ENCODE data around the gene ATAD3B.
"Not testable (repeated sequence)": the region's sequence is repeated elsewhere in the genome, so short reads cannot be mapped to it uniquely, and the experiment has no call there.

DNA sequence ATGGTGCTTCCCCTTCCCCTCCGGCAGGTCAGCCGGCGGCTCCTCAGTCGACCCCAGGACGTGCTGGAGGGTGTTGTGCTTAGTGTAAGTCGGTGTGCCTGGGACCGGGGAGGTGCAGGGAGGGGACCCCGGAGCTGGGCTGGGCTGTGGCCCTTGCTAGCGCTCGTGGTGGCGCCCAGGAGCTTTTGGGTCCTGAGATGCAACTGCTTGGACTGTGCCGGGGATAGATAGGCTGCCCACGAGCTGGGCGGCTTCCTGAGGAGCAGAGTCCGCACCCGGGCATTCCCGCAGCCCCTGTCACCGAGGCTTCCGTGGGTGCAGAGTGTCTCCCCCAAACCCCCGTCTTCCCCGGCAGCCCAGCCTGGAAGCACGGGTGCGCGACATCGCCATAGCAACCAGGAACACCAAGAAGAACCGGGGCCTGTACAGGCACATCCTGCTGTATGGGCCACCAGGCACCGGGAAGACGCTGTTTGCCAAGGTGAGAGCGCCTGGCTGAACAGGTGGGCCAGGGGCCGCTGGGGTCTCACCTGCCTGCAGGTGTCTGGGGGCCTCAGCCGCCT lies 14.3 kb downstream of the ATAD3B start:
- TF ChIP-seq, protein P1, sequence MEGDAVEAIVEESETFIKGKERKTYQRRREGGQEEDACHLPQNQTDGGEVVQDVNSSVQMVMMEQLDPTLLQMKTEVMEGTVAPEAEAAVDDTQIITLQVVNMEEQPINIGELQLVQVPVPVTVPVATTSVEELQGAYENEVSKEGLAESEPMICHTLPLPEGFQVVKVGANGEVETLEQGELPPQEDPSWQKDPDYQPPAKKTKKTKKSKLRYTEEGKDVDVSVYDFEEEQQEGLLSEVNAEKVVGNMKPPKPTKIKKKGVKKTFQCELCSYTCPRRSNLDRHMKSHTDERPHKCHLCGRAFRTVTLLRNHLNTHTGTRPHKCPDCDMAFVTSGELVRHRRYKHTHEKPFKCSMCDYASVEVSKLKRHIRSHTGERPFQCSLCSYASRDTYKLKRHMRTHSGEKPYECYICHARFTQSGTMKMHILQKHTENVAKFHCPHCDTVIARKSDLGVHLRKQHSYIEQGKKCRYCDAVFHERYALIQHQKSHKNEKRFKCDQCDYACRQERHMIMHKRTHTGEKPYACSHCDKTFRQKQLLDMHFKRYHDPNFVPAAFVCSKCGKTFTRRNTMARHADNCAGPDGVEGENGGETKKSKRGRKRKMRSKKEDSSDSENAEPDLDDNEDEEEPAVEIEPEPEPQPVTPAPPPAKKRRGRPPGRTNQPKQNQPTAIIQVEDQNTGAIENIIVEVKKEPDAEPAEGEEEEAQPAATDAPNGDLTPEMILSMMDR (IDR thresholded peaks at IDR 0.05; ENCODE audit: low read depth, low read length), result not testable (repeated sequence)
- not testable (repeated sequence) for TF ChIP-seq EZH2phosphoT487 (IDR thresholded peaks at IDR 0.05; ENCODE audit: low read depth)
